NT2/D1 (cell line): ENCODE data around the gene FRMD8.

Experiments used
- DNase-seq: peaks from one replicate; pipeline ENCODE4 v3.0.0-alpha.2; 2011; ENCODE audit warnings: low read depth, low spot score
- H3K27me3 ChIP-seq: 2 replicates; pipeline ENCODE4 v1.6.0; 2011; ENCODE audit warnings: mild to moderate bottlenecking; ENCODE audit not compliant: insufficient read length, insufficient read depth
- H3K36me3 ChIP-seq: 2 replicates; pipeline ENCODE4 v1.6.1; 2011; ENCODE audit warnings: mild to moderate bottlenecking, low read length, mixed read lengths; ENCODE audit not compliant: insufficient read depth, insufficient read length
- H3K4me1 ChIP-seq: 2 replicates; pipeline ENCODE4 v1.5.1; 2011; ENCODE audit not compliant: insufficient read depth, insufficient read length
- H3K4me3 ChIP-seq: 2 replicates; pipeline ENCODE4 v1.5.1; 2011; ENCODE audit warnings: low read depth; ENCODE audit not compliant: insufficient read length
- H3K9ac ChIP-seq: 2 replicates; pipeline ENCODE4 v1.6.0; 2011; ENCODE audit warnings: low read depth; ENCODE audit not compliant: insufficient read length
- H3K9me3 ChIP-seq: 2 replicates; pipeline ENCODE4 v1.5.1; 2011; ENCODE audit warnings: mild to moderate bottlenecking, low read length; ENCODE audit not compliant: insufficient read depth
- SUZ12 ChIP-seq: IDR thresholded peaks from 2 replicates; pipeline ENCODE4 v1.6.1; 2011; ENCODE audit not compliant: insufficient read length, insufficient read depth; ENCODE audit errors: extremely low read depth
- YY1 ChIP-seq: IDR thresholded peaks from 2 replicates; pipeline ENCODE4 v1.6.1; 2011; ENCODE audit not compliant: insufficient read length, insufficient read depth
- ZNF274 ChIP-seq: IDR thresholded peaks from 2 replicates; pipeline ENCODE4 v1.6.1; 2011; ENCODE audit warnings: mild to moderate bottlenecking, low read depth, low read length

Gene FRMD8

DNA sequence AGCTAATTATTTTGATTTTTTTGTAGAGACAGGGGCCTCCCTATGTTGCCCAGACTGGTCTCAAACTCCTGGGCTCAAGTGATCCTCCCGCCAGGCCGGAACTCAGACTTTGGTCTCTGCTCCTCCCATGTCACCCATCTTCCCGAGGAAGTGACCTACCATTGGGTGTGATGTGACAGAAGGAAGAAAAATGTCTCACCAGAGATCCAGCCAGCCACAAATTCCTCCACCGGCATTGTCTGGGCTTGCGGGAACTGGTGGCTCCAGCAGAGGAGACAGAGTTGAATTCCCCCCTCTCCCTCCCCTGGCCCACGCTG lies 4.8 kb upstream of the FRMD8 start:
- DNase-seq = no peak
- Histone ChIP-seq H3K27me3 (no peaks in the 10 kb centered on the region), H3K4me3 (peak overlapping the region; percentile 31), H3K36me3 (no peaks in the 10 kb centered on the region), H3K9ac (peak overlapping the region; percentile 81), H3K4me1 (peaks cover 17% of the 10 kb centered on the region), H3K9me3 (no peaks in the 10 kb centered on the region)
- TF ChIP-seq YY1 = no peak
- no peak for TF ChIP-seq ZNF274
- no peak for TF ChIP-seq SUZ12

DNA sequence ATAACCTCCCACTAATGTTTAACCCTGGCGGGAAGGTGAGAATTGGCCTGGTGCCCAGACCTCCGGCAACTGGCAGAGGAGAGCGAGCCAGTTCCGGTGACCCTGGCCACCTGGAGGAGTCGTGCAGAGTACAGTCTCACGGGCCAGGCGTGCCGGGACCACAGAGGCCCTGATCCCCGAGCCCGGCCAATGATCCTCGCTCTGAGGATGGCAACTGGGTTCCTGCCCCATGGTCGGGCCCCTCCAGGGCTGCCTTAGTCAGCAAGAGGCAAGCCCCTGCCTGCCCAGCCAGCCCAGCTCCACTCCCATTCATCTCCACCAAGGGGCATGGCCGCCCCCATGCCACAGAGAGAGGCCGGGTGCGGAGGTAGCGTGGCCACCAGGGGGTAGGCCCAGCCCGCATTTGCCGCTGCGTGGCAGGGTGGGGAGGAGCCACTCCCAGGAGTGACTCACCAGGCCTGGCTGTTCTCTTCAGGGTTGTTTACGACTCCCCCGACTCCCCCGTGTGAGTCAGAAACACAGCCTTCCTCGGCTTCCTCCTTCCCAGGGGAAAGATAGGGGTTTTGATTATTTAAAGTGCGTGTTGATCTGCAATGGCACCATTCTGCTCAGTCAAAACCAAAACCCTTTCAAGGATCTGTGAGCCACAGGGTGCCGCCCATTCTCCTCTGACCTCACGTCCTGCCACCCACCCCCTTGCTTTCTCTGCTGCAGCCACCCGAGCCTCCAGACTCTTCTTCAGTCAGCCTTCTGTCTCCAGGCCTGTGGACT lies 4.2 kb upstream of the FRMD8 start, which contains the start of gene SLC25A45:
Gene SLC25A45, minus strand, starts transcription at position 614 of the 771 bp plus-strand sequence. CDS start 695 bp downstream, outside the sequence.
- Histone ChIP-seq H3K9ac (peak within 1 kb of the TSS; percentile 81), H3K9me3 (no peaks in the 10 kb centered on the region), H3K4me1 (peaks cover 17% of the 10 kb centered on the region), H3K27me3 (no peaks in the 10 kb centered on the region), H3K36me3 (no peaks in the 10 kb centered on the region), H3K4me3 (peak within 1 kb of the TSS; percentile 31)
- peak; percentile 42 for DNase-seq
- TF ChIP-seq SUZ12 (no peak), YY1 (no peak), ZNF274 (no peak)

DNA sequence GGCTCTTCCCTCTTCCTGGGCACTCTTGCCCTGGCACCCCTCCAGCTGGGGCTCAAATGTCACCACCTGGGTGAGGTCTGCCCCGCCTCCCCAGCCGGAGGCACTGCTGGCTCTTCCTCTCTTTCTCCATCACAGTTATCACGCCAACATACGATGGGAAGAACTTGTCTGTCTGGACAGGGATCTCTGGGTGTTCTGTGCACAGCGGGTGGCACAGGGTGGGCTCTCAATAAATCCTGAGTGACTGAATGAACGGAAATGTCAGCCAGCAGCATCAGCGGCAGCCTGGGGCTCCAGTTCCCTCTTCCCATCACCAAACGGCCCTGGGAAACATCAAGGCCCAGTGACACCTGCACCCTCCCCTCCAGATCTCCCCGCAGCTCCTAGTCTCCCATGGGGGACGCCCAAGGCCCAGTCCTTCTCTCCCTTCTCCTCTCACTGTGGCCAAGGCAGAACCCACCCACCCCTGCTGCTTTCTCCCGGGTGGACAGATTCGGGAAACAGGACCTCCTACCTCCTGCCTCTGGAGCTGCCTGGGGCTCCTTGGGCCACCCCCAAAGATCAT lies 3.6 kb upstream of the FRMD8 start:
- H3K27me3 ChIP-seq = no peaks in the 10 kb centered on the region
- no peak for DNase-seq
- peaks cover 17% of the 10 kb centered on the region for H3K4me1 ChIP-seq
- peaks cover 3% of the 10 kb centered on the region for H3K36me3 ChIP-seq
- TF ChIP-seq YY1 (no peak), ZNF274 (no peak)
- H3K4me3 ChIP-seq = peak overlapping the region; percentile 31
- H3K9ac ChIP-seq = peak overlapping the region; percentile 81
- H3K9me3 ChIP-seq = no peaks in the 10 kb centered on the region

DNA sequence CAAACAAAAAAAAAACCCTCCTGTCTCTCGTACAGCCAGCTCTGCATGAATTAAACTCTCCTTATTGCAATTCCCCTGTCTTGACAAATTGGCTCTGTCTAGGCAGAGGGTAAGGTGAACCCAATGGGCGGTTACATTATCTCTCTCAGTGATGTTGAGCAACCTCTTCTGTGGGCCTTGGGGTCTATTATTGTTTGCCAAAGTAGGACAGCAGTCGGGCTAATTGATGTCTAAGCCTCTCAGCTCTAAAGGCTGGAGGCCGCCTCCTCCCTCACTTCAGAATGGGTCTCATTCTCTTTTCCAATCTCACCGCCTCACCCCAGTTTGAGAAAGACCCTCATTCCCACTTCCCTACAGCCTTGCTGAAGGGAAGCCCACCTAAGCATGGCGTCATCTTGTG lies 2.7 kb upstream of the FRMD8 start:
- H3K27me3 ChIP-seq = no peaks in the 10 kb centered on the region
- H3K4me3 ChIP-seq = no peak overlapping the region
- H3K9ac ChIP-seq = no peak overlapping the region
- peaks cover 17% of the 10 kb centered on the region for H3K4me1 ChIP-seq
- H3K36me3 ChIP-seq = peaks cover 11% of the 10 kb centered on the region
- TF ChIP-seq YY1 = no peak
- TF ChIP-seq ZNF274 = no peak
- TF ChIP-seq SUZ12 = no peak
- no peak for DNase-seq
- no peaks in the 10 kb centered on the region for H3K9me3 ChIP-seq

DNA sequence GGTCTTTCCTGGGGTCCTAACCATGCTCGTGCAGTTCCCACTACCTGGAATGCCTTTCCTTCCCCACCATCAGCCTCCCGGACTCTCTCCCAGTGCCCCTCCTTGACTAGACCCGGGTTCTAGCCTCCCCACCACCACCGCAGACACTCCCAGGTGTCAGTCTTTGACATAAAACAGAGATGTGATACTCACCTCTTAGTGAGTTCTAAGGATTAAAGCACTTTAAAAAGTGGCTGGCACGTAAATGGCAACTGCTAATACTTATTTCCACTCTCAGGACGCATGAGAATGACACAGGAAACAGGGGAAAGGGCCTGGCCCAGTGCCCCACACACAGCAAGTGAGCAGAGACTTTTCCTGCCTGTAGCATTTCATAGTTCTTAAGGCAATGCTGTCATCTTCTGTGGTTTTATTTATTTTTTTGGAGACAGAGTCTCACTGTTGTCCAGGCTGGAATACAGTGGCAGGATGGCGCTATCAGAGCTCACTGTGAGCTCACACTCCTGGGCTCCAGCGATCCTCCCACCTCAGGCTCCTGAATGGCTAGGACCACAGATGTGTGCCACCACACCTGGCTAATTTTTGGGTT lies 2.0 kb upstream of the FRMD8 start:
- Histone ChIP-seq H3K4me1 (peaks cover 20% of the 10 kb centered on the region), H3K36me3 (peaks cover 18% of the 10 kb centered on the region), H3K9me3 (no peaks in the 10 kb centered on the region), H3K4me3 (no peak overlapping the region), H3K27me3 (no peaks in the 10 kb centered on the region), H3K9ac (peak overlapping the region; percentile 51)
- no peak for TF ChIP-seq YY1
- no peak for TF ChIP-seq ZNF274
- TF ChIP-seq SUZ12 = no peak
- DNase-seq = no peak

DNA sequence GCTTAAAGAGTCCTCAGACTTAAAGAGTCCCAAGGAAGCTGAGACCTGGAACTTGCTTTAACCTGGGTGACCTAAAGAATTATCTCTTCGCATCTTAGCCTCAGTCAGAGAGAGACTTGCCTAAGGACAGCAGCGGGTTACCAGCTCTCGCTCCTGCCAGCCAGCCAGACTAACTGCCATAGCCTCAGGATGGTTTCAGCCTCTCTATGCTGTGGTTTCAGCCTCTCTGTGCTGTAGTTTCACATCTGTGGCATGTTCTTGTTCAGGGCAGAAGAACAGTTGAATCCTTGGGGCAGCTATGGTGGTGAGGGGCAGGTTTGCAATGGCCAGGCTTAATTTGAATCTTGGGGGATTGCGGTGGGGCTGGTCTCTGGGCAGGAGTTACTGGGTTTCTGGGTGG lies 2.3 kb downstream of the FRMD8 start:
- no peak overlapping the region for H3K9ac ChIP-seq
- H3K4me1 ChIP-seq = peaks cover 46% of the 10 kb centered on the region
- H3K9me3 ChIP-seq = no peaks in the 10 kb centered on the region
- no peak overlapping the region for H3K4me3 ChIP-seq
- no peaks in the 10 kb centered on the region for H3K27me3 ChIP-seq
- TF ChIP-seq ZNF274 = no peak
- TF ChIP-seq YY1 = no peak
- TF ChIP-seq SUZ12 = no peak
- peaks cover 51% of the 10 kb centered on the region for H3K36me3 ChIP-seq
- DNase-seq = no peak

DNA sequence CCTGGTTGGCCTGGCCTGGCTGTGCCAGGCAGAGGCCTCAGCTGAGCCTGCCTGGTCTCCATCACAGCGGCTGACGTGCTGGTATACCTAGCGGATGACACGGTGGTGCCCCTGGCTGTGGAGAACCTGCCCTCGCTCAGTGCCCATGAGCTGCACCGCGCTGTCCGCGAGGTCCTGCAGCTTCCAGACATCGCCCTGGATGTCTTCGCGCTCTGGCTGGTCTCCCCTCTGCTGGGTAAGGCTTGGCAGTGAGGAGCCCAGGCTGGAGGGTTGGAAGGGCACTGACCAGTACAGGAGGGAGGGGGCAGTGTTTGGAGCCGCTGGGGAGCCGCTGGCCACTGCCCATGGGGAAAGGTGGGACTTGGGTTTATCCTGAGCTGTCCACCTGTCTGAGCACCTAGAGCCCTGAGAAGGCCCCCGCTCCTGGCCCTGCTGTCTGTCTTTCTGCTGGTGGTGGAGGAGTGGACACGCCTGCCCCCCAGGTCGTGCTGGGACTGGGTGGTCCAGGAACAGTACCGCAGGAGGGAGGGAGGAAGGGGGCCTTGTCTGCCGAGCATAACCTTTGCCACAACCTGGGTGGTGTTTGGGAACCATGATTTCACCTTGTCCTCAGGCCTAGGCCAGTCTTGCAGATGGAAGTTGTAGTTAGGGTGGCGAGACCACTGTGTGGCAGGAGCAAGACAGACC lies 3.0 kb downstream of the FRMD8 start:
- DNase-seq = no peak
- no peak overlapping the region for H3K4me3 ChIP-seq
- H3K4me1 ChIP-seq = peaks cover 46% of the 10 kb centered on the region
- H3K9me3 ChIP-seq = no peaks in the 10 kb centered on the region
- TF ChIP-seq ZNF274 = no peak
- TF ChIP-seq SUZ12 = no peak
- no peak for TF ChIP-seq YY1
- H3K9ac ChIP-seq = no peak overlapping the region
- peaks cover 58% of the 10 kb centered on the region for H3K36me3 ChIP-seq
- no peaks in the 10 kb centered on the region for H3K27me3 ChIP-seq
